GM21825 (cell line): ENCODE results near the gene AGRN.
"Not testable (repeated sequence)": the region's sequence is repeated elsewhere in the genome, so short reads cannot be mapped to it uniquely, and the experiment has no call there.

ENCODE experiments used
- ATAC-seq: cut with Tn5 transposase; IDR thresholded peaks from one replicate; pipeline ENCODE4 v1.9.1; 2021; ENCODE audit warnings: mild to moderate bottlenecking, moderate library complexity; ENCODE audit not compliant: unreplicated experiment

The AGRN gene

GRCh38 chr1:1018321-1018685 lies 1.6 kb upstream of the AGRN start:
- ATAC-seq = not testable (repeated sequence)

- ATAC-seq = peak; percentile 54
These were observed 559 bp upstream of the AGRN start for GRCh38 chr1:1019122-1019999.

DNA sequence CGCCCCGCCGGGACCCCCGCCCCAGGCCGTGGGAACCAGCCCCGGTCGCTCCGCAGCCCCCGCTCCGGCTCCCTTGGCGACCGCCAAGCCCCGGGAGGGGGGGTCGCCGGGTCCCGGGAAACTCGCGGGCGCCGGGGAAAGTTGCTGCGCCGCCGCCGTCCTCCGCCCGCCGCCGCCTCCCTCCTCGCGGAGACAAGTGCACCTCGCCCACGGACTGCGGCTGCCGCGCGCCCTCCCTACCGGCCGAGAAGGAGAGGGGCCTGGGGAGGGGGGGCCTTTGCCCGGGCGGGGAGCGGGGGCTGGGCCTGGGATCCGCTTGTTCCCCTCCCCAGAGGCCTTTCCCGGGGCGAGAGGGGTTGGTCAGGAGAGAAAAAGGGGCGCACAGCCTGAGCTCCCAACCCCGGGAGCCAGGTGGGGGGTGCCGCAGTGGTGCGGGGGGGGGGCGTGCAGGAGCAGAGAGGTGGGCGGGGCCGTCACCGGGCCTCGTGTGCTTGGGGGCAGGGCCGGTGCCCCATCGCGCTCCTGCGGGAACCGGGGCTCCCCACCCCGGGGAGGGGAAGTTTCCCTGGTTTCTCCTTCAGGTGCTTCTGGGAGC lies 592 bp downstream of the AGRN start:
- no peak for ATAC-seq

DNA sequence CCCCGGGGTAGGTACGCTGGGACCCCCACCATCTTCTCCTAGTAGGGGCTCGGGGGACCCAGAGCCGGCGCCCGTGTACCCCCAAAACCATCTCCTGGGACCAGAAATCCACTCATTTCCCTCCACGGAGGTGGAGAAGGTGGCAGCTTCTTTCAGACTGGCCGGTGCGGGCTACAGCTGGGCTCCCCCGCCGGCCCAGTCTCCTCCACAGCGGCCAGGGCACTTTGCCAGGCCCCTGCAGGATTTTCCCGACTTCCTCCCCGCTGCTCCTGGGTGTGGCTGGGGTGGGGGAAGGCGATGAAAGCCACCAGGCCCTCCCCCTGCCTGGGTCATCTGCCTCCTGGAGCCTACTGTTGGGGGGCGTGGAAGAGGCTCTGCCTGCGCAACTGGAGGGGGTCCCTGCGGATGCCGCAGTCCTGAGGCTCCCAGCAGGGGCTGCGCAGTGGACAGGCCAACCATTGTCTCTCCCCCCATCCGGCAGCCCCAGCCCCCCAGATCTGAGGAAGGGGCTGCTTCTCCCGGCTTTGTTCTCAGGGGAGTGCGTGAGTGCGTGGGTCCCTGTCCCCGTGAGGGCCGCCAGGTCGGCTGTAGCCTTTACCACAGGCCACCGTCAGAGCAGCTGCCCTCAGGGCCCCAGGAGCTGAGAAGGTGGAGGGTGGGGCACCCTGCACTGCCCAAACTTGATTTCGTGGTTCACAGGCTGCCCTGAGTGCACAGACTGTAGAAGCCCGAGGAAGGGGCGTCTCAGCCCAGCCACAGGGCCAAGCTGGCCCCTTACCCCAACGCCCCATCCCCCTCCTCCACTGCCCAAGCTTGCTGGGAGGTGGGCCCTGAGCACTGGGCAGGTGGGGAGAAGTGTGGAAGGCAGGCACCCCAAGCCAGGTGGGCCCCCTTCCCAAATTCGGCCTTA lies 1.3 kb downstream of the AGRN start:
- no peak for ATAC-seq

DNA sequence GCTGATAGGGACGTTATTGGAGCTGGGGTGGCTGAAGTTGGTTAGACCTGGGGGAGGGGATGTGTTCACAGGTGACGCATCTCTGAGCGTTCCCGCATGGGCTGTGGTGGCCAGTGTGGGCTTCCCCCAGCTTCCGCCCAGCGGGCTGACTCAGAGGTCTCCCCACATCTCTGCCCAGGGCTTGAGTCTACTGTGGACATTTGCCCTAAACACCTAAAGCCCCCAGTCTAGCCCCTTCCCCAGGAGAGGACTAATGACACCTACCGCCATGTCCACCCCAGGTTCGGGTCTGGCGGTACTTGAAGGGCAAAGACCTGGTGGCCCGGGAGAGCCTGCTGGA lies 2.0 kb downstream of the AGRN start:
- ATAC-seq = no peak

GRCh38 chr1:1022302-1023009 lies 2.5 kb downstream of the AGRN start:
- ATAC-seq = no peak

DNA sequence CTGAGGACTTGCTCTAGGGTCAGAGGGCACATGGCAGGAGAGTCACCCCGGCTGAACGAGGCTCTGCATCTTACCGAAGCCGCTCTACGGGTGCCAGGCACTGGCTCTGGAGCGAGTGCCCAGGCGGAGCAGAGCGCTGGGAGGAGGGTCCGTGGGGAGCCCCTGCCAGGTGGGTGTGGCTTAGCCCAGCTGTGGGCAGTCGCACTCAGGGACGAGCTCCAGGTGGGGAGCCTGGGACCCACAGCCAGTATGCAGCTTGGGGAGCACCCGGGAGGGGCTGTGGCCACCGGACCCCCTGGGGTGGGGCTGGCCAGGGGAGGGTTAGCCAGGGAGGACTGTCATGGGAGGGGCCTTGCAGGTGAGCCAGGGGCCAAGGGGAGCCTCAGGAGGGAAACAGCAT lies 3.8 kb downstream of the AGRN start:
- ATAC-seq = no peak

- ATAC-seq = no peak
These were observed 4.3 kb downstream of the AGRN start for GRCh38 chr1:1024149-1024770.

- ATAC-seq = no peak
These were observed 5.1 kb downstream of the AGRN start for GRCh38 chr1:1024771-1025699.

DNA sequence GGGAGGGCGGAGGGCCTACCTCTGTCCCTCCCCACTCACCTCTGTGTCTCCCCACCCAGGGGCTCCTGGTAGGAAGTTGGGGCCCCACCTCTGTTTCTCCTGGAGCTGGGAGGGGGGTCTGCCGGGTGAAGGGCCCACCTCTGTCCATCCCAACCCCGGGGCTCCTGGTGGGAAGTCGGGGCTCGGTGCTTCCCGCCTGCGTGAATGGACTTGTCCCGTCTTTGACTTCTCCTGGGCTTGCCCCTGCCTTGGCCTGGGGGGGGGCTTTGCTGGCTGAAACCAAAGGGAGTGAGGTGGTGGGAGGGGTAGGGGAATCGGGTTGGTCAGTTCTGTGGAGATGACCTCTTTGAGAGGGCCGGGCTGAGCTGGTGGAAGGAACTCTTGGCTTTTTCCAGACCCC lies 5.8 kb downstream of the AGRN start:
- ATAC-seq = no peak

- ATAC-seq = no peak
These were observed 6.9 kb downstream of the AGRN start for GRCh38 chr1:1026599-1027413.

GRCh38 chr1:1027791-1028190 lies 7.9 kb downstream of the AGRN start:
- ATAC-seq = no peak

DNA sequence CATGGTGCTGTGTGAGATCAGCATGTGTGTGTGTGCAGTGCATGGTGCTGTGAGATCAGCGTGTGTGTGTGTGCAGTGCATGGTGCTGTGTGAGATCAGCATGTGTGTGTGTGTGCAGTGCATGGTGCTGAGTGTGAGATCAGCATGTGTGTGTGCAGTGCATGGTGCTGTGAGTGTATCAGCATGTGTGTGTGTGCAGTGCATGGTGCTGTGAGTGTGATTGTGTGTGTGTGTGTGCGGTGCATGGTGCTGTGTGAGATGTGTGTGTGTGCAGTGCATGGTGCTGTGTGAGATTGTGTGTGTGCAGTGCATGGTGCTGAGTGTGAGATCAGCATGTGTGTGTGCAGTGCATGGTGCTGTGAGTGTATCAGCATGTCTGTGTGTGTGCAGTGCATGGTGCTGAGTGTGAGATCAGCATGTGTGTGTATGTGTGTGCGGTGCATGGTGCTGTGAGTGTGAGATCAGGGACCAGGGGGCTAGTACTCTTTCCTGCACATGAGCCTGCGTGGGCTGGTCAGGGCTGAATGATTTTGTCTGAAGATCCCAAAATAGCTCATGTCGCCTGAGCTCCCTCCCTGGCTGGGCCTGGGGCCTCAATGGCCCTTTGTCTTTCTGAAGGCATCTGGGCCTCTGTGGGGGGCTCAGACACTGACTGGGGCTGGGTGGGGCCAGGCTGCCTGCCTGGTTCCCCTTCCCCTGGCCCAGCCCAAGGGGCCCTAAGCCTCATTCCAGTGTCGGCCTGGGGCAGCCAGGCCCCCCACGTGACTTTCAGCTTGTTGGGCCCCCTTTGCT lies 11.1 kb downstream of the AGRN start:
- ATAC-seq = not testable (repeated sequence)

GRCh38 chr1:1031659-1032235 lies 11.8 kb downstream of the AGRN start:
- no peak for ATAC-seq

DNA sequence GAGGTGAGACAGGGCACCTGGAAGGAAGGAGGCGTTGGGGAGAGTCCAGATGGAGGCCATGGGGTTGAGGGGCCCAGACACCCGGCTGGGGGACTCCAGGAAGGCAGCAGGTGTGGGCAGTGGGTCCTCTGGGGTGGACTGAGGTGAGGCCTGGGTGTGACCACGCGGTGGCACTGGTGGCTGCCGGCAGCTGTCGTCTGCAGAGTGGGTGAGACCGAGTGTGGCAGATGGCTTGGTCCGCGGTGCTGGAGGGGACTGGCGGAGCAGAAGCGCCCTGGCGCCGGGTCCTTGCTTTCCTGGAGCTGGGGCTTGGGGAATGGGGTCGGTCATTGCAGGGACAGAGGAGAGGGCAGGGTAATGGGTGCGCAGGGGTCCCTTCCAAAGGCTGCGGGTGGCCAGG lies 12.5 kb downstream of the AGRN start:
- ATAC-seq = no peak

GRCh38 chr1:1033009-1033587 lies 13.2 kb downstream of the AGRN start:
- peak; percentile 72 for ATAC-seq
